ENCODE results near the gene RNF151. TPM values are rescaled to one million over a fixed set of nuclear protein-coding genes. Genes with fewer than 3 reads are reported as not detected.
A peak's percentile ranks its signal among the peaks of the same experiment; 100 is the strongest.
"Not testable (repeated sequence)": the region's sequence is repeated elsewhere in the genome, so short reads cannot be mapped to it uniquely, and the experiment has no call there.

The RNF151 gene
- total RNA-seq, 2 donors from 2014 or later = not detected

- TF ChIP-seq CTCF (IDR thresholded peaks at IDR 0.05) = peak; percentile 51
- intact Hi-C loops (cut with DNase I) = no loop called here
- Histone ChIP-seq H3K36me3 (no peaks in the 10 kb centered on the region), H3K4me1 (peaks cover 7% of the 10 kb centered on the region), H3K27ac (peak within 1 kb of the TSS; percentile 79), H3K4me3 (peak within 1 kb of the TSS; percentile 83), H3K9me3 (no peaks in the 10 kb centered on the region), H3K9ac (ENCODE audit: low read depth in 2 of 2, low read length in 2 of 2) (peak within 1 kb of the TSS; percentile 84 to 89), H3K27me3 (no peaks in the 10 kb centered on the region)
- DNase-seq = peak; percentile 95
Measured at GRCh38 chr16:1959269-1960039, 7.2 kb upstream of the RNF151 start, which contains the start of gene NDUFB10. NDUFB10 (plus strand) TSS chr16:1959538; CDS start chr16:1959625, 87 bp downstream.

- H3K4me1 ChIP-seq = peaks cover 7% of the 10 kb centered on the region
- H3K9ac ChIP-seq (ENCODE audit: low read depth in 2 of 2, low read length in 2 of 2) = peak overlapping the region; percentile 84 to 89
- intact Hi-C loops (cut with DNase I) = no loop called here
- peak overlapping the region; percentile 6 for H3K27ac ChIP-seq
- no peak for TF ChIP-seq CTCF (IDR thresholded peaks at IDR 0.05)
- H3K27me3 ChIP-seq = no peaks in the 10 kb centered on the region
- no peak for DNase-seq
- no peak overlapping the region for H3K4me3 ChIP-seq
- H3K36me3 ChIP-seq = no peaks in the 10 kb centered on the region
- H3K9me3 ChIP-seq = no peaks in the 10 kb centered on the region
Measured at GRCh38 chr16:1960665-1961630, 5.7 kb upstream of the RNF151 start.

GRCh38 chr16:1961651-1962067 is 5.0 kb upstream of the RNF151 start:
- Histone ChIP-seq H3K9ac (ENCODE audit: low read depth in 2 of 2, low read length in 2 of 2) (no peak overlapping the region), H3K4me3 (no peak overlapping the region), H3K36me3 (no peaks in the 10 kb centered on the region), H3K4me1 (peaks cover 7% of the 10 kb centered on the region), H3K27ac (no peak overlapping the region), H3K9me3 (no peaks in the 10 kb centered on the region), H3K27me3 (no peaks in the 10 kb centered on the region)
- no peak for DNase-seq
- intact Hi-C loops (cut with DNase I) = no loop called here
- no peak for TF ChIP-seq CTCF (IDR thresholded peaks at IDR 0.05)

- H3K4me3 ChIP-seq; intact Hi-C loops (cut with DNase I); H3K27ac ChIP-seq; H3K36me3 ChIP-seq; DNase-seq; H3K4me1 ChIP-seq; H3K9me3 ChIP-seq; H3K9ac ChIP-seq (ENCODE audit: low read depth in 2 of 2, low read length in 2 of 2); H3K27me3 ChIP-seq: not testable (repeated sequence)
Measured at GRCh38 chr16:1962161-1963153, 4.2 kb upstream of the RNF151 start.

- intact Hi-C loops (cut with DNase I) = no loop called here
- peak overlapping the region; percentile 89 for H3K27ac ChIP-seq
- no peaks in the 10 kb centered on the region for H3K9me3 ChIP-seq
- no peaks in the 10 kb centered on the region for H3K36me3 ChIP-seq
- H3K4me3 ChIP-seq = peak overlapping the region; percentile 92
- H3K27me3 ChIP-seq = no peaks in the 10 kb centered on the region
- DNase-seq = peak; percentile 40
- peaks cover 6% of the 10 kb centered on the region for H3K4me1 ChIP-seq
- peak overlapping the region; percentile 59 to 77 for H3K9ac ChIP-seq (ENCODE audit: low read depth in 2 of 2, low read length in 2 of 2)
- TF ChIP-seq CTCF (IDR thresholded peaks at IDR 0.05) = no peak
Measured at GRCh38 chr16:1963806-1964505, 2.7 kb upstream of the RNF151 start.
